Measurements from ENCODE around the gene SLC2A1.

GRCh38 chr1:42973799-42974198 lies 15.1 kb upstream of the SLC2A1 start:
- TF ChIP-seq CTCF (IDR thresholded peaks at IDR 0.05; ENCODE audit: poor library complexity): no peak
- no peak for TF ChIP-seq EZH2 (IDR thresholded peaks at IDR 0.05; ENCODE audit: borderline replicate concordance)
- no peak for TF ChIP-seq EZH2phosphoT487 (IDR thresholded peaks at IDR 0.05; ENCODE audit: low read depth, severe bottlenecking, unreplicated experiment)
